K562 treated with DMSO at 1 percent for 24 hours (cell line): ENCODE data around the gene GPR132. TPM values are rescaled to one million over a fixed set of nuclear protein-coding genes. Genes with fewer than 3 reads are reported as not detected.

Experiments
- total RNA-seq: library from RNA; unstranded; fragments of 300-600 nt; gene quantifications from 2 replicates; pipeline ENCODE4 v1.2.3, GENCODE V29; 2022; ENCODE audit warnings: low read depth; ENCODE audit not compliant: insufficient read depth

GPR132 gene
- 2.7 and 3.0 TPM in 2 replicates for total RNA-seq

GRCh38 chr14:105065280-105066228 lies at the start of gene GPR132:
Gene GPR132 (minus strand): TSS chr14:105065430. CDS start chr14:105055420, 10,010 bp downstream.

GRCh38 chr14:105020815-105021655 lies 44.2 kb downstream of the GPR132 start, which contains the start of gene CDCA4:
Gene CDCA4 (minus strand): TSS chr14:105021083. CDS start chr14:105011929, 9,154 bp downstream.

Other genes starting within 250 kb of the GPR132 start
- gene CEP170B, start 200.2 kb downstream of the GPR132 start, total RNA-seq, result 6.0 and 6.9 TPM in 2 replicates
- gene PLD4, start 140.6 kb downstream of the GPR132 start, total RNA-seq, result 0.25 and 0.29 TPM in 2 replicates
- 0.05 and 0.20 TPM in 2 replicates for gene AHNAK2, start 87.1 kb downstream of the GPR132 start, total RNA-seq
- 3.0 and 3.5 TPM in 2 replicates for gene CLBA1, start 79.6 kb downstream of the GPR132 start, total RNA-seq
- gene CDCA4, start 44.3 kb downstream of the GPR132 start, total RNA-seq, result 41.0 and 44.4 TPM in 2 replicates
- 10.1 and 11.9 TPM in 2 replicates for gene JAG2, start 103.3 kb upstream of the GPR132 start, total RNA-seq
- gene NUDT14, start 115.9 kb upstream of the GPR132 start, total RNA-seq, result 31.7 and 38.6 TPM in 2 replicates
- gene BTBD6, start 183.1 kb upstream of the GPR132 start, total RNA-seq, result not detected in 2 replicates
- gene BRF1, start 235.6 kb upstream of the GPR132 start, total RNA-seq, result 33.4 and 35.6 TPM in 2 replicates
- gene PACS2, start 249.3 kb upstream of the GPR132 start, total RNA-seq, result 26.2 and 33.9 TPM in 2 replicates